ENCODE measurements around the gene DDX17.

DNA sequence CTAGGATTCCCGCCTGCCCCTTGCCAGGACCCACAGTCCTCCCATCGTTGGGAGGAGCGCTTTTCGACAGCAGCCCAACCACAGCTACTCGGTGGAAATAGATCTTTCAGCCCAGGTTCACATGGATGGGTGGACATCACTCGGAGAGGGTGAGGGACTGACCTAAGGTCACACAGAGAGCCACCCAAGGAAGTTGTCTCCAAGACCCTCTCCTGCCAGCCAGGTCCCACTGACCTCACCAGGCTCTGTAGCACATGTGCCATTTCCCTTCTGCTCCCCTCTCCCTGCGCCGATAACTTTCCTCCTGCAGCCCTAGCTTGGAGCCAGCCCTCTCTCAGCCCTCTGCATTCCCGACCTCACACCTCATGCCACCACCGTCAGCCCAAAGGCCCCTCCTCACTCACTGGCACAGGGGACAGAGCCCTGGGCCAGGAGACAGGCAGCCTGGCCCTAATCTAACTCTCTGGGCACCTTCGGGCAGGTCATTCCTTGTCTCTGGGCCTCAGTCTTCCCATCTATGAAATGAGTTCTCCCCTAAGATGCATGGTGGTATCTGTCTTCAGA lies 55.8 kb downstream of the DDX17 start:
- TF ChIP-seq EP300 (conservative IDR thresholded peaks at IDR 0.05; ENCODE audit: poor library complexity, severe bottlenecking) = no peak
- TF ChIP-seq, protein P1, sequence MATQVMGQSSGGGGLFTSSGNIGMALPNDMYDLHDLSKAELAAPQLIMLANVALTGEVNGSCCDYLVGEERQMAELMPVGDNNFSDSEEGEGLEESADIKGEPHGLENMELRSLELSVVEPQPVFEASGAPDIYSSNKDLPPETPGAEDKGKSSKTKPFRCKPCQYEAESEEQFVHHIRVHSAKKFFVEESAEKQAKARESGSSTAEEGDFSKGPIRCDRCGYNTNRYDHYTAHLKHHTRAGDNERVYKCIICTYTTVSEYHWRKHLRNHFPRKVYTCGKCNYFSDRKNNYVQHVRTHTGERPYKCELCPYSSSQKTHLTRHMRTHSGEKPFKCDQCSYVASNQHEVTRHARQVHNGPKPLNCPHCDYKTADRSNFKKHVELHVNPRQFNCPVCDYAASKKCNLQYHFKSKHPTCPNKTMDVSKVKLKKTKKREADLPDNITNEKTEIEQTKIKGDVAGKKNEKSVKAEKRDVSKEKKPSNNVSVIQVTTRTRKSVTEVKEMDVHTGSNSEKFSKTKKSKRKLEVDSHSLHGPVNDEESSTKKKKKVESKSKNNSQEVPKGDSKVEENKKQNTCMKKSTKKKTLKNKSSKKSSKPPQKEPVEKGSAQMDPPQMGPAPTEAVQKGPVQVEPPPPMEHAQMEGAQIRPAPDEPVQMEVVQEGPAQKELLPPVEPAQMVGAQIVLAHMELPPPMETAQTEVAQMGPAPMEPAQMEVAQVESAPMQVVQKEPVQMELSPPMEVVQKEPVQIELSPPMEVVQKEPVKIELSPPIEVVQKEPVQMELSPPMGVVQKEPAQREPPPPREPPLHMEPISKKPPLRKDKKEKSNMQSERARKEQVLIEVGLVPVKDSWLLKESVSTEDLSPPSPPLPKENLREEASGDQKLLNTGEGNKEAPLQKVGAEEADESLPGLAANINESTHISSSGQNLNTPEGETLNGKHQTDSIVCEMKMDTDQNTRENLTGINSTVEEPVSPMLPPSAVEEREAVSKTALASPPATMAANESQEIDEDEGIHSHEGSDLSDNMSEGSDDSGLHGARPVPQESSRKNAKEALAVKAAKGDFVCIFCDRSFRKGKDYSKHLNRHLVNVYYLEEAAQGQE (IDR thresholded peaks at IDR 0.05; ENCODE audit: borderline replicate concordance) = no peak
- no peak for TF ChIP-seq RAD21 (conservative IDR thresholded peaks at IDR 0.05)

All from neural cell (in vitro differentiated cells).